HK-2 (cell line): ENCODE results near the gene FDX1.
A peak's percentile ranks its signal among the peaks of the same experiment; 100 is the strongest.

Experiments used
- DNase-seq: peaks from one replicate; pipeline ENCODE4 v3.0.0-alpha.2; 2018; ENCODE audit not compliant: unreplicated experiment

Gene FDX1

DNA sequence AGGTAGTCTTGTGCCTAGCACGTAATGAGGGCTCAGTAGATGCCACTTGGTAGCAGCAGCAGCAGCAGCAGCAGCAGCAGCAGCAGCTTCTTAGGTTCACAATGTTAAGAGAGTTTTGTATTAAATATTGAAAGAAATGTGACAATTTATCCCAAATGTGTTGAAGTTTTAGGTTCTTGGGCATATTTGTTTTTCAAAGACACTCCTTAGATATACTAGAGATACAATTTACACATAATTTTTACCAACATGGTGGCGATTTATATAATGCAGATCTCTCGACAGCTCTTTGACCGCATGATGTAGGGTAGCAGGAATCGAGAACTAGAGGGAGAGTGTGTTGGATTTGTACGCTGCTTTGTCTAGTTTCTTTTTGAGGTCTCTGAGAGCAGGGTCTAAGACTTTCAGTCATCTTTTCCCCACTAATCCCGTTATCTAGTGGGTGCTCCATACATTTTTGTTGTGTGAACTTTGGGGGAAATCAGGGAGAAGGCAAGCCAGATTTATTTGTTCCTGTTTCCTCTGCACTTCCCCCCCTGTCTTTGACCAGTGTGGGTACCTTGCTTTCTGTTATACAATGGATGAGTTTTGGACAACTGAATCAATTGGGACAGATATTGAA is 1.4 kb downstream of the FDX1 start:
- DNase-seq: no peak

DNA sequence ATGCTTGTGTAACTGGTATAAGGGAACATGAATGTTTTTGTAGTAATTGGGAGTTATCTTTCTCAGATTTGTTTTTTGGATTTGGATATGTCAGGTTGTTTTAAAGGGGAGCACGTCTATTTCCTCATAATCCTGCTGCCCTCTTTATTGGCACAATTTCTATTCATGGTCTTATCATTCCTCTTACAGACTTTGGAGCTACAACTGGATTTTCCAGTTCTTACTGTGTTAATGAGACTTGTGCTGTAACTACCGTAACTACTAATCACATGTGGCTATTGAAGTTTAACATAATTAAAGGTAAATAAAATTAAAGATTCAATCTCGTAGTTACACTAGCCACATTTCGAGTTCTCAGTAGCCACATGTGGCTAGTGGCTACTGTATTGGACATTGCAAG is 1.9 kb downstream of the FDX1 start:
- DNase-seq: no peak

DNA sequence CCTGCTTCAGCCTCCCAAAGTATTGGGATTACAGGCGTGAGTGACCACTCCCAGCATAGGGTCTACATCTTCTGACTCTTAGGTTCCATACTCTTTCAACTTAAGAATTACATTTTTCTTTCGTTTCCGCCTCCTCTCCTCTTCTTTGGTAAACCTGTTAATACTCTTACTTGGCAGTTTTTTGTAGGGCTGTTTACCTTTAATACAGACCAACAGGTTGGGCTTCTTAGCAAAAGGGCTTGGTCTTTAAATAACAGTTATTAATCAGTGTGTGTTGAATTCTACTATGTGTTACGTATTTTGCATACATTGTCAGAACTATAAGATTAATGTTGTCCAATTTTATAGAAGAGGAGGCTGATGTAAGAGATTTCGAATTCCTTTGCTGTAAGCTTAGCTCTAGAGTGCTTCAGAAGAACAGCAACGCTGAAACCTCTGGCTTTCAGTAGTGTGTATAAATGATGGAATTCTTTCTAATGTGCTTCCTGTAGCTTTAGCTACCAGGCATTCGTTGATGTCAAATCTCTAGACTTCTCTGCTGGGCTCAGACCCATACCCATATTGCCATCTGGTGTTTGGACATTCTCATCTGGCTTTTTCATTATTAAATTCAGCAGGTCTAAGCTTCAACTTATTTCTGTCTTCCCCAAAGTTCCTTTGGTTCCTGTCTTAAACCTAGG is 3.1 kb downstream of the FDX1 start:
- no peak for DNase-seq

- DNase-seq: no peak
Observed at GRCh38 chr11:110433393-110434333, 3.9 kb downstream of the FDX1 start.

DNA sequence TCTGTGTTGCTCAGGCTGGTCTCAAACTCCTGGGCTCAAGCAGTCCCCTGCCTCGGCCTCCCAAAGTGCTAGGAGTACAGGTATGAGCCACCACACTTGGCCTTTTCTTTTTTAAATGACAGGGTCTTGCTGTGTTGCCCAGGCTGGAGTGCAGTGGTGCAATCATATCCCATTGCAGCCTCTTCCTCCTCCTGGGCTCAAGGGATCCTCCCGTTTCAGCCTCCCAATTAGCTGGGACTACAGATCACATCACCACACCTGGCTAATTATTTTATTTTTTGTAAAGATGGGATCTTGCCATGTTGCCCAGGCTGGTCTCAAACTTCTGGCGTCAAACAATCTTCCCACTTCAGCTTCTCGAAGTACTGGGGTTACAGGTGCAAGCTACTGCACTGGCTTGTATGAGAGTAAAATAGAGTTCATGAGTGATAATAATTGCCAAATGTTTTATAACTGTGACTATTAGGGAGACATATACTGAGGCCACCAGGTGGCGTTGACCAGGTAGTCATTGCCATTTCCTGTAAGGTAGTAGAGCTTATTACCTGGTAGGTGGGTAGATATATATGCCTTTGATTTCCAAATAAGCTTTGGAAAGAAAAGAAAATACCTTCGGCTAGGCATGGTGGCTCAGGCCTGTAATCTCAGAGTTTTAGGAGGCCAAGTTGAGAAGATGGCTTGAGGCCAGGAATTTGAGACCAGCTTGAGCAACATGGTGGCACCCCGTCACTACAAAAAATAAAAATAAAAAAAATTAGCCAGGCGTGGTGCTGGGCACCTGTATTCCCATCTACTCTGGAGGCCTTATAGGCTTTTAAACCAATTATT is 5.4 kb downstream of the FDX1 start:
- DNase-seq: no peak

DNA sequence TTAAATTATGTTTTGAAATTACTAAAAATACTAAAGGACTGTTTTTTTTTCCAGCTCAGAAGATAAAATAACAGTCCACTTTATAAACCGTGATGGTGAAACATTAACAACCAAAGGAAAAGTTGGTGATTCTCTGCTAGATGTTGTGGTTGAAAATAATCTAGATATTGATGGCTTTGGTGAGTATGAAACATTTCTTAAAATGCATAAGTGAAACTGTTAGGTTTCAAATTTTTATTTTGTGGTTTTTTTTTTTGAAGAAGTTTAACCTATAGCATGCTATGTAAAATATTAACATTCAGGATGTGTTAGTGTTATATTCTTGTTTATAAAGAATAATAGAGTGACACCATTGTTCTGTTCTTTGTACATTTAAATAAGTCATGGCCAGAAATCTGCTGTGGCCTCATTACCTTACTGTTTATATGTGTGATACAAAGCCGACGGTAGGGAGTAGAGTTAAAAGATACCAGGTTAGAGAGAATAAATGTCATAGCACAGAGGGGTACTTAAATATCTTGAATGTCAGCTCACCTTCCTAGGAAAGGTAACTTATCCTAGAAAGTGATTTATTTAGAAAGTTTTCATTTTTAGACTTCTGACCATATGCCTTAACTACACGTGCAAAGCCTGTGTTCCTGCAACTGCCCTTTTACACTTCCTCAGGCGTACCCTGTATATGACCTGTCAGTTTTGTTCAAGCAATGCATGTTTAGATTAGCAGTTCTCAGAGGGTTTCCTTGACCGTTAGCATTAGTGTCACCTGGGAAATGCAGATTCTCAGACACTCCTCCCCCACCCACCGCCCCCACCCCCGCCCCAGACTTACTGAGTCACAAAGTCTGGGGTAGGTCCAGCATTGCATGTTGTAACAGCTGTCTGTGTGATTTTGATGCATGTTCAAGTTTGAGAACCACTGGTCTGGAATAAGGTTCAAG is 6.3 kb downstream of the FDX1 start:
- no peak for DNase-seq

DNA sequence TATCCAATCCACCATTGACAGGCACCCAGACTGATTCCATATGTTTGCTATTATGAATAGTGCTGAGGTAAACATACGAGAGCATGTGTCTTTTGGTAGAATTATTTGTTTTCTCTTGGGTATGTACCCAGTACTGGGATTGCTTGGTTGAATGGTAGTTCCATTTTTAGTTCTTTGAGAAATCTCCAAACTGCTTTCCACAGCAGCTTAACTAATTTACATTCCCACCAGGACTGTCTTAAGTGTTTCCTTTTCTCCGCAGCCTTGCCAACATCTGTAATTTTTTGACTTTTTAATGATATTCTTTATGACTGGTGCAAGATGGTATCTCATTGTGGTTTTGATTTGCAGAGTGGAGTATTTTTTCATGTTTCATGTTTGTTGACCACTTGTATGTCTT is 8.3 kb downstream of the FDX1 start:
- DNase-seq: no peak

GRCh38 chr11:110445437-110445836 is 15.7 kb downstream of the FDX1 start:
- no peak for DNase-seq

GRCh38 chr11:110446061-110446460 is 16.3 kb downstream of the FDX1 start:
- DNase-seq: no peak

- no peak for DNase-seq
Observed at GRCh38 chr11:110446594-110446993, 16.8 kb downstream of the FDX1 start.

- DNase-seq: no peak
Observed at GRCh38 chr11:110447343-110447742, 17.6 kb downstream of the FDX1 start.

- DNase-seq: no peak
Observed at GRCh38 chr11:110447897-110448745, 18.4 kb downstream of the FDX1 start.

GRCh38 chr11:110450246-110450645 is 20.5 kb downstream of the FDX1 start:
- no peak for DNase-seq

- no peak for DNase-seq
Observed at GRCh38 chr11:110452720-110453119, 23.0 kb downstream of the FDX1 start.

GRCh38 chr11:110453684-110454354 is 24.1 kb downstream of the FDX1 start:
- no peak for DNase-seq

DNA sequence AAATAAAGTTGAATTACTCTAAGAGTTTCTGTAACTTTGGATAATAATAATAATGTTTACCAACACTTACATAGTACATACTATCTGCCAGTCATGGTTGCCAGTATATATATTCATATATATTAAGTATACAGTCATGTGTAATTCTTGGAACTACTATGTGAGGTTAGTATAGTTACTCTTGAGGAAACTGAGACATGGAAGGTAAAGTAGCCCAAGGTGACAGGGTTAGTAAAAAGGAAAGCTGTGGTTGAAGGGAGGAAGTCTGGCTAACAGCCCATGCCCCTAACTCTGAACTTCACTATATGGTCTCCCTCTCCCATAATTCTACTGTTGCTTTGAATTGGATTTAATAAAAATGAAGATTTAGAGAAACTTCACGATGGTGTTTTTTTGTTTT is 24.9 kb downstream of the FDX1 start:
- no peak for DNase-seq

GRCh38 chr11:110455718-110456117 is 26.0 kb downstream of the FDX1 start:
- DNase-seq: no peak

- peak; percentile 2 for DNase-seq
Observed at GRCh38 chr11:110463153-110463552, 33.4 kb downstream of the FDX1 start.

DNA sequence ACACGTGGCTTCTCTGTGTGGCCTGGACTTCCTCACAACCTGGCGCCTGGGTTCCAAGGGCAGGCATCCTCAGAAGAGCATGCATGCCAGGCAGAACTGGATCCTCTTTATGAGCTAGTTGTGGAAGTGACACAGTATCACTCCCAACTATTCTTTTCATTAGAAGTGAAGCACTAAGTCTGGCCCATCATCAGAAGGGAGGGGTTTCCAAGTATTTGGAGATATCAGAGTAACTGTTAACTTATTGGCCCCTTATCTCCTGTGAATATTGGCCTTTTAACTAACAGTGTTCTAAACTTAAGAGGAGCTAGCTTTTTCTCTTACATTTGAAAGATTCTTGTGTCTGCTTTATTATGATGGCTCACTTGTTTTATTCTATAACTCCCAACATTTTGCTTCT is 35.5 kb downstream of the FDX1 start:
- DNase-seq: no peak
